ENCODE results near the gene WDFY3.

The WDFY3 gene

DNA sequence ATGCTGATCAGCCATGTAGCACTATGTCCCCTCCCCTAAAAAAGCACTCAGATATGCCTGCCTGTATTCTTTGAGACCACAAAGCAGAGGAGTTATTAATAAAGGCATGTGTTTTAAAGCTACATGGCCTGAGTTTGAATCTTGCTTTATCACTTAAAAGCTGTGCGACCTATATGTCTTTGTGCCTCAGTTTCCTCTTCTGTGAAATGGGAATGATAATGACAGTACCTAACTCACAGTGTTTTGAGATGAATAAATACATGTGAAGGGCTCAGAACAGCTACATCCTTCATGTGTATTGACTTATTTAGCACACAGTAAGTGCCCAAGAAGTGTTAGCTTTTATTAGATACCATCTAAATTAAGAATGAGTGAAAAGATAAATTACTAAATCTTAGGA, 180.0 kb downstream of the WDFY3 start:
- DNase-seq: no peak

- DNase-seq: no peak
These were observed 184.0 kb downstream of the WDFY3 start for GRCh38 chr4:84782517-84782916.

- DNase-seq: no peak
These were observed 185.8 kb downstream of the WDFY3 start for GRCh38 chr4:84780719-84781118.

DNA sequence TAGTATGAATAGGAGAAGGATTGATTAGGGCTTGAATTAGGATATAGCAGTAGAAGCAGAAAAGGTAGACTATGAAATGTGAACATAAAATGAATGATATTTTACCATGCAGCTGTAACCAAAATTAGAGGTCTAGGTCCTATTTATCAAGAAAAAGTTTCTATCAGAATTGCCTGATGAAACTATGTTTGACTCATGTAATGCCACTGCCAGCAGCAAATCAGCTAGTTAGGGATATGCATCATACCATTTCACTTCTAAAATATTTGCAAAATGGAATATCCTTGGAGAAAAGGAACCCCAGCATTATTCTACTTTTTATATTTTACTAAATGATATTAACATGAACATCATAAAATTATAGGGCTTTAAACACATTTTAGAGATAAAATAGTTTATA, 188.4 kb downstream of the WDFY3 start:
- no peak for DNase-seq

DNA sequence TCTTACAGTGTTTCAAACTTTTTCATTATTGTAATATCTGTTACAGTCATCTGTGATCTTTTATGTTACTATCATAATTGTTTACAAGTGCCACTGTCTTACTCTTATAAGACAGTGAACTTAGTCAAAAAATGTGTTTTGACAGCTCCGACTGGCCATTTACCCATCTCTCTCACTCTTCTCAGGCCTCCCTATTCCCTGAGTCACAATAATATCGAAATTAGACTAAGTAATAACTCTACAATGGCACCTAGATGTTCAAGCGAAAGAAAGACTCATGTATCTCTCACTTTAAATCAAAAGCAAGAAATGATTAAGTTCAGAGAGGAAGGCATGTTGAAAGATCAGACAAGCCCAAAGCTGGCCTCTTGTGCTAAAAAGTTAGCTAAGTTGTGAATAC, 199.3 kb downstream of the WDFY3 start:
- DNase-seq: no peak

DNA sequence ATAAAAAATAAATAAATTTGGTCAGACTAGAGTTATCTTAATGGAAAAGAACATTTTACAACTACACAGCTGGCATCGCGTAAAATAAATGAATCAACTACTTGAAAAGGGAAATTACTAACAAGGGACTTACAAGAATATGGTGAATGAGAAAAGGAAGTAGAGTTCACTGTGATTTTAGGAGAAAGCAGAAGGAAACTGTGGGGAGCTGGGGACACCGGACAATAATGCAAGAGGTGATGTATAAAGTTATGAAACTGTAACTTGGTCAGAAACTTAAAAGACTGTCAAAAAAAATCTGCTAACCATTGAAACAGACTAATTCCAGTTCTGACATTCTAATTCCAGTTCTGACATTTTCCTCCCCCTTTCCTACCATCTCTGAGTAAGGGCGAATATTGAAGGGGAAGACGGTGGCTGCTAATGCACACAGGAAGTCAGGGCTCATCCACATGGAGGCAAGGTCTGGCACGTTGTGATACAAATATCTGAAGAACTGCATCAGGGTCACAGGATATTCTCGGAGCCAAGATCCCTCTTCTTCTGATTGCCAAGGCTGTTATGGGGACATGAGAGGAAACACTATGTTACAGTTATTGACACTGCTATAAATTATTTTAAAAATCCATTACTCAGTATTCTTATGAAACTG, 213.0 kb downstream of the WDFY3 start:
- no peak for DNase-seq

DNA sequence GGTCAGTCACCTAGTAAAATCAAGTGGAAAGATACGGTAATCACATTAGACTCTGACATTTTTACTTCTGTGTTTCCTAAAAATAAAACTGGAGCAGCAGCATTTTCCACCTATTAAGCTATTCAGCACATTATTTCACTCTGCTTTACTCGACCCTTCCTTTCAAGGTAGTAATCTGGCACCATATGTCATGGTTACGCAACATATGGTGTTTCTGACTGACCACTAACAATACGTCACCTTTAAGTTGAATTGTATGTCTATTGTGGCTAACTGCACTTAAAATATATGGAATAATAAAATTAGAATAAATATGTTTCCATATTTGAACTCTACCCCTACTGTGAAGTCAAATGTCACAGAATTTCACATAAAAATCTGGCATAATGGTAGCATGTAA, 214.8 kb downstream of the WDFY3 start:
- DNase-seq: no peak

DNA sequence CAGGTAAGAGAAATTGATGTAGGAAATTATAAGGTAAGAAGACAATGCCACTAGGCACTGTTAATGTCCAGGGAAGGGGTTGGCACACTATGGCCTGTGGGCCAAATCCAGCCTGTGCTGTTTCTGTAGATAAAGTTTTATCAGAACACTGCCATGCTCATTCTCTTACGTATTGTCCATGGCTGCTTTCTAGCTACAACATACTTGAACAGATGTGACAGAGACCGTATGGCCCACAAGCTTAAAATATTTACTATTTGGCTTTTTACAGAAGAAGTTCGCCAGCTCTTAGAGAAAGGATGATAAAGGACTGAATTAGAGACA, 215.6 kb downstream of the WDFY3 start:
- no peak for DNase-seq

- no peak for DNase-seq
These were observed 216.1 kb downstream of the WDFY3 start for GRCh38 chr4:84750260-84750959.

DNA sequence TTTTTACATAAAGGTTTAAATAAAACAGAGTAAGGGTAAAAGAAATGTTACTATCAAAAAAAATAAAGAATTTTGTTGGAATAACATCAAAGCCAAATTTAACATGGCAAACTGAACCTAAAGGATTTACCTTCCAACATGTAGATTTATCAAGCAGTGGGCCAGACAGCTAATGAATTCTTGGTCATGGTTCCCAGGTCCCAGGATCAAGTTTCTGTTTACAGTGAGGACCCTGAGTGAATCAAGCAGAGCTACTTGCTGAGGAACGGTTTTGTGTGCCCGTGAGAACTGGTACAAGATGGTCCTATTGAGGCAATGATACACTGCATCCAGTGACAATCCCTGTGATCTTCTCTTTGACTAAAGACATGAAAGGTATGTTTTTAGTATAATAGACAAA, 226.4 kb downstream of the WDFY3 start:
- DNase-seq: no peak

DNA sequence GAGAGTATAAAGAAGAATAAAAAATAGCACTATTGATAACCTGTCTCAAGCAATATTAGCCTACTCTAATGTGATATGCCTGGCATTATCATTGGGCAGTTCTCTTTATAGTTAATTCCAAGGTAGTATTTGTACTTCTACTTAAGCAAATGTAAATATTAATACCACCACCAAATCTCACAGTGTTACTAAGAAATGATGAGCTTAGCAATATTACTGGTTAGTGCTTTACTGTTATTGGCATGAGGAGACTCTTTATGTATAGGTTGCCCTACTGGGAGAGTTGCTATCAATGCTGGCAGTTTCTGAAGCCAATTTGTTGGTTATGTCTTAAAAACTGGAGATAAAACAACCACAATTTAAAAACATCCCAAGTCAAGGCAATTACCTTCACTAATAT, 227.9 kb downstream of the WDFY3 start:
- DNase-seq: no peak

GRCh38 chr4:84737656-84738055, 228.8 kb downstream of the WDFY3 start:
- DNase-seq: no peak

DNA sequence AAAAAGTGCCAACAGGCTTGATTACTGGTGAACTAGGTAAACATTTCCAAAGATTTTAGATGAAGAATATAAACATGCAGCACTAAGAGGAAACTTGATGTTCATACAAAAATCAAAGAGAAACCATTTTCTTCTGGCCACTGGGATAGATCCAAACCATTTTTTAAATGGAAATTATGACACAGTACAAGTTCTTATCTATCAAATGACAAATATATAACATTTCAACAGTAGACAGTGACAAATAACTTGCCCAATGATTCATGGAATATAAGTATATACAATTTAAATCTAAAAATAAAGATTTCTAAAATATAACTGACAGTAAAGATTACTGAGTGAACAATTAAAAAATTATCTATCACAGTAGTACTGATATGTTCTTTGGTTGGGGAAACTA, 232.5 kb downstream of the WDFY3 start:
- DNase-seq: no peak

DNA sequence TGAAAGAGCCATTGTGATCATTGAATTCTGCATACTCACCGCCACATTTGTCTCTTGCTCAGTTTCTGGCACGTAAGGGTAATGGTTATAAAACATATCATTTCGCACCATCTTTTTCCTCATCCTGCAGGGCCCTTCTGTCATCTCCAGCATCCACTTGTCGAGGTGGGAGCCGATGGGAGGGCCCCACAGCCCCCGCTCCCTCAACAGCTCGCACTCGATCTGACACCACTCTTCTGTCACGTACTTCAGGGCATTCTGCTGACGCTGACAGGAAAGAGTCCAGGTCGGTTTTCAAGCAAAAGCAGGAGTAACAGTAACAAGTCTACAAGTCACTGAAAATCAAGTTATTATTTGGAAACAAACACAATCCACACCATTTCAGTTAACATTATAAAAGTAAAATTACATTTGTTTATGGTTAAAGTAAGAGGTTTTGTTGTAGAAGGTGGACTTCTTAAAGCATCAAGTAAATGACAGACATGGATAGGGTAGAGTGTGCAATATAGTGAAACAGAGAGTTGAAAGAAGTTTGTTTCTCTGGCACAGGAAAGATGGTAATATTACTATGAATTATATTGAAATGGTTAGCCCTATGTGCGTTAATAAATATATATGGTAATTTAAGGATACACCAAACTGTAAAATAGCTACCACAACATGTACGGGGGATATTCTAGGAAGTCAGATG, 233.0 kb downstream of the WDFY3 start:
- no peak for DNase-seq

DNA sequence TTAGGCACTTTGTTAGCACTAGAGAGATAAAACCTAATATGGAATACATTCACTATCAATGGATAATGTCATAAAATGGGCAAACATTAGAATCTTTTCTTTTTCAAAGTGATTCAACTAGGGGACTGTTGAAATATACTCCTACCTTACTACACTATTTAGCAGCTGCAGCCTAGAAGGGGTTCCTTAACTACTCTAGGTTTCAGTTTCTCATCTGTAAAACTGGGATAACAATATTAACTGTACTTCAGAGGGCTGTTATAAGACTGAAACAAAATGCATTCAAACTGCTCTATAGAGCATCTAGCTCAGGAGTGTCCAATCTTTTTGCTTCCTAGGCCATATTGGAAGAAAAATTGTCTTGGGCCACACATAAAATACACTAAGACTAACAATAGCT, 236.1 kb downstream of the WDFY3 start:
- DNase-seq: no peak

GRCh38 chr4:84727491-84727890, 239.0 kb downstream of the WDFY3 start:
- DNase-seq: no peak

- DNase-seq: no peak
These were observed 240.1 kb downstream of the WDFY3 start for GRCh38 chr4:84726356-84726755.

GRCh38 chr4:84722720-84723119, 243.8 kb downstream of the WDFY3 start:
- no peak for DNase-seq

DNA sequence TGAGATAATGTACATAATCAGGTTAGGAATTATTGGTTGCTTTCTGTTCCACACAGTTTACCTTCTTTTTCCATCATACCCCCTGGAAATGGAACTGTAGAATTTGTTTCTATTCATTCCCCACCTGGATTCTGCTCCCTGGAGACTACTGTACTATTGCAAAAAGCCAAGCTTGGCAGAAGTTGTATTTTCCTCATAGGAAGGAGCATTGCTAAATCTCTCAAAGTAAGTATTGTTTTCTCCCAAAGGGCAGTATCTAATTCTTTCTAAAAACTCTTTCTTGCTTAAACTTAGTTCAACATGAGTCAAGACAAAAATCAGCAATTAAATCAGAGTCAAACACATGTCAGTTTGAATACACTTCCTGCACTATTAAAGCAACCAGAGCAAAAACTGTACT, 247.4 kb downstream of the WDFY3 start:
- no peak for DNase-seq

GRCh38 chr4:84718699-84719098, 247.8 kb downstream of the WDFY3 start:
- DNase-seq: no peak

DNA sequence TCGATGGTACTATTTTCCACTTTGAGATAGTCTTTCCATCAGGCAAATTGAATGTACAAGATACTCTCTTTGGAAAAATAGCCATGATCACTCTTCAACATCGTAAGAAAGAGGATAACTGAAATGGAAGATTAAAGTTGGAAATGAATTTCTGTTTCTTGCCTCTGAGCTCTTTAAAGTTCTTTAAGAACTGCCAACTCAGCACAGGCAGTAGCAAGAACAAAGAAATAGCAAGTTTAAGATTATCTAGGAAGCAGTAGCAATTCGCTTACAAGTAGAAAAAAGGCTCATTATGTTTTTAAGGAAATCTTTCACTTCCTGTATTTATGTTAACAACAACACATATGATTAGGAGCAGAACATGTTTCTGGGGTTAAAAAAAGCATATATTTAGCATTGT, 255.9 kb downstream of the WDFY3 start:
- DNase-seq: no peak

DNA sequence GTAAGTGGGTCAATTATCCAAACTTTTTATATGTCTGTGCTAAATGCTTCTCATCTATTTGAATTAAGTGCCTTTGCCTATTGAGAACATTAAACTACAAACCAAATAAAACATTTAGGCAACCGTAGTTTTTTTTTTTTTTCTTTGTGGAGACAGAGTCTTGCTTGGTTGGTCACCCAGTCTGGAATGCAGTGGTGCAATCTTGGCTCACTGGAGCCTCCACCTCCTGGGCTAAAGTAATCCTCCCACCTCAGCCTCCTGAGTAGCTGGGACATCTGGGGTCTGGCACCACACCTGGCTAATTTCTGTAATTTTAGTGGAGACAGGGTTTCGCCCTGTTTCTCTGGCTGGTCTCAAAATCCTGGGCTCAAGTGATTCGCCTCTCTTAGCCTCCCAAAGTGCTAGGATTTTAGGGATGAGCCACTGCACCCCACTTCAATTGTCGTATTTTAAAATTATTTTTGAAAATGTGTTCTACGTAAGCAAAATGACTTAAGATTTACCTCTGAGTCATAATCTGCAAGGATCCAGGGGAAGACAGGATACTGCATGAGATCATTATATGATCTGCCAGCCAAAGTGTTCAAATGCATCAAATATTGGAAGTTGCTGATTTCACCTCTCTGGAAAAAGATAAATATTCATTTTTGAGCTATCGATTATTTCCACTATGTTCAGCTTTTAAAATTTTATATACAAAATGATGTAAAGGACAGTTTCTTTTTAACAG, 257.9 kb downstream of the WDFY3 start:
- peak; percentile 75 for DNase-seq

GRCh38 chr4:84706286-84706685, 260.2 kb downstream of the WDFY3 start:
- no peak for DNase-seq
